ENCODE results near the gene ELF4.
A peak's percentile ranks its signal among the peaks of the same experiment; 100 is the strongest.
"Not testable (repeated sequence)": the region's sequence is repeated elsewhere in the genome, so short reads cannot be mapped to it uniquely, and the experiment has no call there.

The ELF4 gene

GRCh38 chrX:130110379-130111219 lies at the start of gene ELF4:
TSS of gene ELF4 (minus strand) at chrX:130110497. CDS start at chrX:130081330, 29,167 bp downstream.
- DNase-seq = peak; percentile 71

- DNase-seq = no peak
Measured at GRCh38 chrX:130159776-130160175, 49.5 kb upstream of the ELF4 start.

GRCh38 chrX:130158311-130158710 lies 48.0 kb upstream of the ELF4 start:
- no peak for DNase-seq

- DNase-seq = no peak
Measured at GRCh38 chrX:130155564-130155963, 45.3 kb upstream of the ELF4 start.

GRCh38 chrX:130147631-130148030 lies 37.3 kb upstream of the ELF4 start:
- DNase-seq = no peak

GRCh38 chrX:130145123-130145522 lies 34.8 kb upstream of the ELF4 start:
- no peak for DNase-seq

GRCh38 chrX:130144509-130144908 lies 34.2 kb upstream of the ELF4 start:
- no peak for DNase-seq

GRCh38 chrX:130139474-130140201 lies 29.3 kb upstream of the ELF4 start:
- no peak for DNase-seq

- DNase-seq = no peak
Measured at GRCh38 chrX:130136961-130137360, 26.7 kb upstream of the ELF4 start.

GRCh38 chrX:130136496-130136895 lies 26.2 kb upstream of the ELF4 start:
- no peak for DNase-seq

GRCh38 chrX:130130990-130131389 lies 20.7 kb upstream of the ELF4 start:
- DNase-seq = no peak

GRCh38 chrX:130125091-130125874 lies 15.0 kb upstream of the ELF4 start:
- no peak for DNase-seq

- no peak for DNase-seq
Measured at GRCh38 chrX:130124577-130124976, 14.3 kb upstream of the ELF4 start.

GRCh38 chrX:130121505-130121800 lies 11.2 kb upstream of the ELF4 start:
- no peak for DNase-seq

- peak; percentile 79 for DNase-seq
Measured at GRCh38 chrX:130120746-130121504, 10.6 kb upstream of the ELF4 start.

GRCh38 chrX:130120321-130120731 lies 10.0 kb upstream of the ELF4 start:
- no peak for DNase-seq

- no peak for DNase-seq
Measured at GRCh38 chrX:130119312-130119898, 9.1 kb upstream of the ELF4 start.

GRCh38 chrX:130118441-130119311 lies 8.4 kb upstream of the ELF4 start:
- DNase-seq = no peak

GRCh38 chrX:130117166-130117565 lies 6.9 kb upstream of the ELF4 start:
- DNase-seq = no peak

GRCh38 chrX:130115119-130115885 lies 5.0 kb upstream of the ELF4 start:
- DNase-seq = not testable (repeated sequence)

Data from activated T-cell treated with anti-CD3 and anti-CD28 coated beads, Interleukin-2, amount 50 U/mL, for 1 hour (primary cell).